Transverse colon (tissue), 4 donors: ENCODE results near the gene RAI2. TPM values are rescaled to one million over a fixed set of nuclear protein-coding genes. Genes with fewer than 3 reads are reported as not detected.
A peak's percentile ranks its signal among the peaks of the same experiment; 100 is the strongest.

Experiments used
- DNase-seq: peaks from one replicate; pipeline ENCODE4 v3.0.0-alpha.2; 2019
- H3K27ac ChIP-seq, 4 donors: fragments of 200-600 bp; sonication (generic); 2 replicates each; pipeline ENCODE4 v1.5.1; 2016 to 2018; ENCODE audit warnings: inconsistent platforms in 4 of 4
- H3K27me3 ChIP-seq: fragments of 200-600 bp; sonication (generic); 2 replicates; pipeline ENCODE4 v1.5.1; 2017; ENCODE audit warnings: inconsistent platforms
- H3K36me3 ChIP-seq, 4 donors: fragments of 200-600 bp; sonication (generic); 2 replicates each; pipeline ENCODE4 v1.5.1; 2017 to 2019; ENCODE audit warnings: inconsistent platforms in 4 of 4
- H3K4me1 ChIP-seq, 4 donors: fragments of 200-600 bp; sonication (generic); 2 replicates each; pipeline ENCODE4 v1.5.1; 2017 to 2020; ENCODE audit warnings: inconsistent platforms in 4 of 4
- H3K4me3 ChIP-seq, 4 donors: fragments of 200-600 bp; sonication (generic); 1 replicate in 1 of 4; 2 replicates in 3 of 4; pipeline versions ENCODE4 v1.5.1 to v1.6.1; 2017 to 2019; ENCODE audit warnings: inconsistent platforms in 4 of 4
- H3K9me3 ChIP-seq, 2 donors: fragments of 200-600 bp; sonication (generic); 2 replicates each; pipeline ENCODE4 v1.5.1; 2017 to 2019; ENCODE audit warnings: inconsistent platforms in 2 of 2
- CTCF ChIP-seq, 5 experiments: fragments of 200-600 bp in 3 of 5; fragments of 450-650 bp in 2 of 5; sonication (generic) in 3 of 5; IDR thresholded peaks; 1 replicate in 2 of 5; 2 replicates in 3 of 5; pipeline ENCODE4 v1.5.1; 2016 to 2017; ENCODE audit warnings: antibody characterized with exemption in 5 of 5, inconsistent platforms in 3 of 5, mild to moderate bottlenecking in 2 of 5, moderate library complexity in 1 of 5
- EP300 ChIP-seq: sonication (generic); formaldehyde crosslinking; IDR thresholded peaks from one replicate; pipeline ENCODE4 v1.6.1; 2017; ENCODE audit warnings: antibody characterized with exemption, low read depth
- POLR2A ChIP-seq: fragments of 450-650 bp; IDR thresholded peaks from one replicate; pipeline ENCODE4 v1.6.1; 2016; ENCODE audit warnings: antibody characterized with exemption, mild to moderate bottlenecking, moderate library complexity
- POLR2AphosphoS5 ChIP-seq, 3 donors: sonication (generic); formaldehyde crosslinking; IDR thresholded peaks; one replicate each; pipeline ENCODE4 v1.6.1; 2016; ENCODE audit warnings: antibody characterized with exemption in 3 of 3
- WGBS, 2 donors: methylation state at CpG; one replicate each; pipeline ENCODE4 v1.1.5; 2018; ENCODE audit warnings: low coverage in 1 of 2; 5-methylcytosine and 5-hydroxymethylcytosine counted together
- in situ Hi-C, 4 donors: fragments of 200-750 bp; cut with MboI; loops; one replicate each; pipeline versions ENCODE4 v1.15.0 to v1.15.1; 2017; ENCODE audit warnings: low sequenced_read_pairs in 3 of 4, low pct_ligation_motif_present in 1 of 4, low pct_unique_long_range_greater_than_20kb in 1 of 4
- intact Hi-C: fragments of 100-400 bp; cut with DNase I; formaldehyde crosslinking; loops from one replicate; pipeline ENCODE4 v1.15.1; 2023; ENCODE audit warnings: low total_unique reads
- total RNA-seq, 4 donors: library from RNA; depleted of rRNA; stranded (reverse); fragments of >200 nt; gene quantifications; one replicate each; pipeline ENCODE4 v1.1.0, GENCODE V29; 2016

Gene RAI2
- total RNA-seq, 4 donors from 2014 or later: 4.0 to 16.5 (median 11.0) TPM

GRCh38 chrX:17814557-17814956 is 46.5 kb downstream of the RAI2 start:
- no peaks in the 10 kb centered on the region for H3K27me3 ChIP-seq
- WGBS, 2 donors: 32 to 55% methylated on average over 3 of the region's 3 CpGs
- H3K4me1 ChIP-seq: peaks cover 0 to 13% (median 0%) of the 10 kb centered on the region in 4 donors
- no peaks in the 10 kb centered on the region for H3K9me3 ChIP-seq
- DNase-seq: no peak
- no peak overlapping the region for H3K4me3 ChIP-seq
- TF ChIP-seq POLR2A (no peak), EP300 (no peak), POLR2AphosphoS5 (IDR thresholded peaks at IDR 0.05) (no peak), CTCF (IDR thresholded peaks at IDR 0.05) (no peak)
- in situ Hi-C loops: no loop called here
- H3K36me3 ChIP-seq: no peaks in the 10 kb centered on the region
- intact Hi-C loops: no loop called here
- peak overlapping the region in 1 of 4 donors; percentile 22 for H3K27ac ChIP-seq

- no peak for DNase-seq
- no peaks in the 10 kb centered on the region for H3K27me3 ChIP-seq
- in situ Hi-C loops (no loop called here), intact Hi-C loops (no loop called here)
- 81 to 100% methylated on average over 1 to 3 of the region's 3 CpGs for WGBS, 2 donors
- H3K4me3 ChIP-seq: no peak overlapping the region
- peaks cover 0 to 13% (median 0%) of the 10 kb centered on the region in 4 donors for H3K4me1 ChIP-seq
- H3K36me3 ChIP-seq: no peaks in the 10 kb centered on the region
- H3K9me3 ChIP-seq: no peaks in the 10 kb centered on the region
- TF ChIP-seq POLR2A: no peak
- TF ChIP-seq EP300: no peak
- H3K27ac ChIP-seq: peak overlapping the region in 1 of 4 donors; percentile 22
Observed at GRCh38 chrX:17814059-17814458, 47.0 kb downstream of the RAI2 start.

GRCh38 chrX:17813277-17813676 is 47.8 kb downstream of the RAI2 start:
- H3K27ac ChIP-seq: no peak overlapping the region
- no peaks in the 10 kb centered on the region for H3K27me3 ChIP-seq
- TF ChIP-seq POLR2A: no peak
- TF ChIP-seq CTCF (IDR thresholded peaks at IDR 0.05): no peak
- no peak for TF ChIP-seq POLR2AphosphoS5 (IDR thresholded peaks at IDR 0.05)
- no peak for TF ChIP-seq EP300
- no peak overlapping the region for H3K4me3 ChIP-seq
- H3K36me3 ChIP-seq: no peaks in the 10 kb centered on the region
- in situ Hi-C loops (no loop called here), intact Hi-C loops (no loop called here)
- WGBS, 2 donors: 57% methylated on average over 3 of the region's 3 CpGs; no CpG with 5 or more reads in 1 of the 2 donors
- H3K4me1 ChIP-seq: peaks cover 0 to 13% (median 0%) of the 10 kb centered on the region in 4 donors
- no peak for DNase-seq
- H3K9me3 ChIP-seq: no peaks in the 10 kb centered on the region

- 28% methylated on average over 1 of the region's 1 CpG; no CpG with 5 or more reads in 1 of the 2 donors for WGBS, 2 donors
- intact Hi-C loops (no loop called here), in situ Hi-C loops (no loop called here)
- Histone ChIP-seq H3K36me3 (no peaks in the 10 kb centered on the region), H3K27ac (no peak overlapping the region), H3K9me3 (no peaks in the 10 kb centered on the region), H3K4me1 (peaks cover 0 to 13% (median 0%) of the 10 kb centered on the region in 4 donors), H3K27me3 (no peaks in the 10 kb centered on the region), H3K4me3 (no peak overlapping the region)
- no peak for DNase-seq
- TF ChIP-seq CTCF (IDR thresholded peaks at IDR 0.05) (peak; percentile 51 to 76 (median 58)), POLR2A (no peak), POLR2AphosphoS5 (IDR thresholded peaks at IDR 0.05) (no peak), EP300 (no peak)
Observed at GRCh38 chrX:17812763-17813162, 48.3 kb downstream of the RAI2 start.

- WGBS, 2 donors: 70% methylated on average over 6 of the region's 6 CpGs; no CpG with 5 or more reads in 1 of the 2 donors
- Histone ChIP-seq H3K36me3 (no peaks in the 10 kb centered on the region), H3K4me1 (peaks cover 0 to 13% (median 0%) of the 10 kb centered on the region in 4 donors), H3K4me3 (no peak overlapping the region), H3K27ac (no peak overlapping the region), H3K27me3 (no peaks in the 10 kb centered on the region), H3K9me3 (no peaks in the 10 kb centered on the region)
- TF ChIP-seq POLR2A (no peak), EP300 (no peak), CTCF (IDR thresholded peaks at IDR 0.05) (no peak), POLR2AphosphoS5 (IDR thresholded peaks at IDR 0.05) (no peak)
- intact Hi-C loops: no loop called here
- DNase-seq: no peak
- in situ Hi-C loops: no loop called here
Observed at GRCh38 chrX:17809984-17810383, 51.1 kb downstream of the RAI2 start.
